Neural progenitor cell (in vitro differentiated cells): Measurements from ENCODE around the gene C1QTNF2. TPM values are rescaled to one million over a fixed set of nuclear protein-coding genes. Genes with fewer than 3 reads are reported as not detected.

ENCODE experiments used
- DNase-seq: peaks from one replicate; pipeline ENCODE4 v3.0.0-alpha.2; 2016; ENCODE audit warnings: low spot score
- H2AFZ ChIP-seq: fragments of 200-600 bp; sonication (generic); replicated peaks from 2 replicates; pipeline ENCODE4 v1.6.1; 2016; ENCODE audit warnings: antibody characterized with exemption
- H3F3A ChIP-seq: fragments of 200-600 bp; sonication (generic); 2 replicates; pipeline ENCODE4 v1.6.1; 2016; ENCODE audit warnings: antibody characterized with exemption, low read depth
- H3K27ac ChIP-seq: fragments of 200-600 bp; sonication (generic); 2 replicates; pipeline ENCODE4 v1.5.1; 2016; ENCODE audit warnings: mild to moderate bottlenecking
- H3K27me3 ChIP-seq: fragments of 200-600 bp; sonication (generic); 2 replicates; pipeline ENCODE4 v1.6.1; 2016; ENCODE audit warnings: mild to moderate bottlenecking, moderate library complexity
- H3K36me3 ChIP-seq: fragments of 200-600 bp; sonication (generic); 2 replicates; pipeline ENCODE4 v1.5.1; 2016
- H3K4me1 ChIP-seq: fragments of 200-600 bp; sonication (generic); 2 replicates; pipeline ENCODE4 v1.6.1; 2016; ENCODE audit warnings: mixed run types
- H3K4me2 ChIP-seq: fragments of 200-600 bp; sonication (generic); 2 replicates; pipeline ENCODE4 v1.6.1; 2016
- H3K4me3 ChIP-seq: fragments of 200-600 bp; sonication (generic); 2 replicates; pipeline ENCODE4 v1.5.1; 2016
- H3K79me2 ChIP-seq: fragments of 200-600 bp; sonication (generic); 2 replicates; pipeline ENCODE4 v1.6.1; 2016; ENCODE audit warnings: low read depth
- H3K9ac ChIP-seq: fragments of 200-600 bp; sonication (generic); 2 replicates; pipeline ENCODE4 v1.6.1; 2016
- H3K9me3 ChIP-seq: fragments of 200-600 bp; sonication (generic); 2 replicates; pipeline ENCODE4 v1.5.1; 2016; ENCODE audit warnings: low read depth
- H4K20me1 ChIP-seq: fragments of 200-600 bp; sonication (generic); 2 replicates; pipeline ENCODE4 v1.6.1; 2016; ENCODE audit warnings: low read depth
- H3K27ac Mint-ChIP-seq: 3 replicates; pipeline ENCODE4 v1.8.0; 2021; ENCODE audit warnings: mixed read lengths
- H3K27me3 Mint-ChIP-seq: 2 replicates; pipeline ENCODE4 v1.8.0; 2022; ENCODE audit warnings: low read depth, mild to moderate bottlenecking, inconsistent platforms, moderate library complexity, mixed read lengths; ENCODE audit not compliant: insufficient read depth
- H3K36me3 Mint-ChIP-seq: 3 replicates; pipeline ENCODE4 v1.8.0; 2021; ENCODE audit warnings: mixed read lengths
- H3K4me1 Mint-ChIP-seq: 3 replicates; pipeline ENCODE4 v1.8.0; 2021; ENCODE audit warnings: mixed read lengths
- H3K4me3 Mint-ChIP-seq: 3 replicates; pipeline ENCODE4 v1.8.0; 2021; ENCODE audit warnings: mild to moderate bottlenecking, moderate library complexity, mixed read lengths
- H3K9me3 Mint-ChIP-seq: 3 replicates; pipeline ENCODE4 v1.8.0; 2020; ENCODE audit warnings: mixed read lengths
- CTCF ChIP-seq: fragments of 200-600 bp; sonication (generic); IDR thresholded peaks from 2 replicates; pipeline ENCODE4 v1.5.1; 2017; ENCODE audit warnings: antibody characterized with exemption, mild to moderate bottlenecking
- EZH2 ChIP-seq: fragments of 200-600 bp; sonication (generic); IDR thresholded peaks from 2 replicates; pipeline ENCODE4 v1.6.1; 2017; ENCODE audit warnings: antibody characterized with exemption, mild to moderate bottlenecking, moderate library complexity
- EZH2phosphoT487 ChIP-seq: fragments of 200-600 bp; sonication (generic); IDR thresholded peaks from 2 replicates; pipeline ENCODE4 v1.6.1; 2017; ENCODE audit warnings: antibody characterized with exemption
- total RNA-seq: library from RNA; depleted of rRNA; stranded (reverse); fragments of >200 nt; gene quantifications from 2 replicates; pipeline ENCODE4 v1.2.3, GENCODE V29; 2015; ENCODE audit warnings: low replicate concordance

C1QTNF2 gene
- total RNA-seq, 1 donor from 2014 or later = 0.06 TPM

GRCh38 chr5:160360310-160360709, 10.1 kb downstream of the C1QTNF2 start:
- peaks cover 43% of the 10 kb centered on the region for H3K4me1 Mint-ChIP-seq
- Histone ChIP-seq H3K27ac (no peak overlapping the region), H2AFZ (peak overlapping the region; percentile 78), H3K4me2 (no peak overlapping the region), H3K27me3 (no peaks in the 10 kb centered on the region), H3K9ac (no peak overlapping the region), H3K36me3 (no peaks in the 10 kb centered on the region), H3K79me2 (no peaks in the 10 kb centered on the region), H3K9me3 (no peaks in the 10 kb centered on the region), H3K4me3 (no peak overlapping the region), H3K4me1 (peaks cover 19% of the 10 kb centered on the region), H3F3A (no peaks in the 10 kb centered on the region), H4K20me1 (no peaks in the 10 kb centered on the region)
- peaks cover 3% of the 10 kb centered on the region for H3K27me3 Mint-ChIP-seq
- H3K27ac Mint-ChIP-seq = no peak overlapping the region
- no peak overlapping the region for H3K4me3 Mint-ChIP-seq
- H3K36me3 Mint-ChIP-seq = no peaks in the 10 kb centered on the region
- DNase-seq = no peak
- TF ChIP-seq CTCF (peak; percentile 14), EZH2 (no peak)
- no peaks in the 10 kb centered on the region for H3K9me3 Mint-ChIP-seq

GRCh38 chr5:160359816-160360215, 10.6 kb downstream of the C1QTNF2 start:
- Histone ChIP-seq H3K9ac (no peak overlapping the region), H3K79me2 (no peaks in the 10 kb centered on the region), H3K27me3 (no peaks in the 10 kb centered on the region), H3K27ac (no peak overlapping the region), H3K4me1 (peaks cover 19% of the 10 kb centered on the region), H4K20me1 (no peaks in the 10 kb centered on the region), H3K9me3 (no peaks in the 10 kb centered on the region), H2AFZ (peak overlapping the region; percentile 78), H3K4me3 (no peak overlapping the region), H3F3A (no peaks in the 10 kb centered on the region), H3K4me2 (no peak overlapping the region), H3K36me3 (no peaks in the 10 kb centered on the region)
- H3K27ac Mint-ChIP-seq = no peak overlapping the region
- peaks cover 43% of the 10 kb centered on the region for H3K4me1 Mint-ChIP-seq
- H3K4me3 Mint-ChIP-seq = no peak overlapping the region
- no peak for TF ChIP-seq EZH2
- no peak for TF ChIP-seq CTCF
- no peak for TF ChIP-seq EZH2phosphoT487
- no peaks in the 10 kb centered on the region for H3K9me3 Mint-ChIP-seq
- DNase-seq = no peak
- peaks cover 3% of the 10 kb centered on the region for H3K27me3 Mint-ChIP-seq
- H3K36me3 Mint-ChIP-seq = no peaks in the 10 kb centered on the region

GRCh38 chr5:160359242-160359641, 11.2 kb downstream of the C1QTNF2 start:
- Mint-ChIP-seq H3K4me3 (no peak overlapping the region), H3K27ac (no peak overlapping the region), H3K27me3 (peaks cover 3% of the 10 kb centered on the region), H3K9me3 (no peaks in the 10 kb centered on the region), H3K4me1 (peaks cover 43% of the 10 kb centered on the region), H3K36me3 (no peaks in the 10 kb centered on the region)
- Histone ChIP-seq H3K36me3 (no peaks in the 10 kb centered on the region), H3F3A (no peaks in the 10 kb centered on the region), H3K4me3 (no peak overlapping the region), H3K4me1 (peaks cover 19% of the 10 kb centered on the region), H3K79me2 (no peaks in the 10 kb centered on the region), H3K9me3 (no peaks in the 10 kb centered on the region), H2AFZ (no peak overlapping the region), H3K9ac (no peak overlapping the region), H3K27ac (no peak overlapping the region), H3K27me3 (no peaks in the 10 kb centered on the region), H4K20me1 (no peaks in the 10 kb centered on the region), H3K4me2 (no peak overlapping the region)
- no peak for DNase-seq
- TF ChIP-seq EZH2 = no peak
- TF ChIP-seq EZH2phosphoT487 = no peak

GRCh38 chr5:160357861-160358411, 12.5 kb downstream of the C1QTNF2 start:
- Mint-ChIP-seq H3K4me1 (peaks cover 30% of the 10 kb centered on the region), H3K9me3 (no peaks in the 10 kb centered on the region), H3K27me3 (peaks cover 3% of the 10 kb centered on the region), H3K27ac (no peak overlapping the region), H3K36me3 (no peaks in the 10 kb centered on the region), H3K4me3 (no peak overlapping the region)
- no peaks in the 10 kb centered on the region for H3F3A ChIP-seq
- no peak overlapping the region for H3K4me2 ChIP-seq
- TF ChIP-seq CTCF = no peak
- no peak for TF ChIP-seq EZH2
- TF ChIP-seq EZH2phosphoT487 = no peak
- H3K9ac ChIP-seq = no peak overlapping the region
- H4K20me1 ChIP-seq = no peaks in the 10 kb centered on the region
- H3K36me3 ChIP-seq = no peaks in the 10 kb centered on the region
- no peaks in the 10 kb centered on the region for H3K9me3 ChIP-seq
- no peak overlapping the region for H3K27ac ChIP-seq
- H3K4me1 ChIP-seq = peaks cover 8% of the 10 kb centered on the region
- no peak for DNase-seq
- H3K79me2 ChIP-seq = no peaks in the 10 kb centered on the region
- no peak overlapping the region for H3K4me3 ChIP-seq
- H2AFZ ChIP-seq = peak overlapping the region; percentile 89
- no peaks in the 10 kb centered on the region for H3K27me3 ChIP-seq
